Spinal cord (tissue), 10 donors: ENCODE data around the gene BDKRB2. TPM values are rescaled to one million over a fixed set of nuclear protein-coding genes. Genes with fewer than 3 reads are reported as not detected.
A peak's percentile ranks its signal among the peaks of the same experiment; 100 is the strongest.

ENCODE experiments used
- DNase-seq, 6 donors: peaks; one replicate each; pipeline versions ENCODE4 v3.0.0 to v3.0.0-alpha.2; 2013 to 2015; ENCODE audit warnings: low spot score in 6 of 6, low read depth in 4 of 6
- H3K27ac ChIP-seq: one replicate; pipeline ENCODE4 v1.5.1; 2013; ENCODE audit warnings: low read depth, low read length, control low read depth
- H3K27me3 ChIP-seq: one replicate; pipeline ENCODE4 v1.6.1; 2013; ENCODE audit warnings: low read length; ENCODE audit not compliant: control insufficient read depth, insufficient read depth
- H3K36me3 ChIP-seq: one replicate; pipeline ENCODE4 v1.6.1; 2013; ENCODE audit warnings: low read length; ENCODE audit not compliant: control insufficient read depth, insufficient read depth
- H3K4me1 ChIP-seq: one replicate; pipeline ENCODE4 v1.6.1; 2013; ENCODE audit warnings: low read length; ENCODE audit not compliant: control insufficient read depth, insufficient read depth
- H3K4me3 ChIP-seq: one replicate; pipeline ENCODE4 v1.5.1; 2013; ENCODE audit warnings: low read depth, low read length, control low read depth
- H3K9me3 ChIP-seq: one replicate; pipeline ENCODE4 v1.6.1; 2013; ENCODE audit warnings: low read length; ENCODE audit not compliant: control insufficient read depth, insufficient read depth
- WGBS: methylation state at CpG from one replicate; pipeline ENCODE4 v1.1.5; 2013; ENCODE audit warnings: missing lambda C conversion rate; ENCODE audit not compliant: insufficient coverage; 5-methylcytosine and 5-hydroxymethylcytosine counted together
- polyA plus RNA-seq, 2 donors: library from polyadenylated mRNA; unstranded; fragments of 120-200 nt; gene quantifications; one replicate each; pipeline ENCODE4 v1.2.1, GENCODE V29; 2013; ENCODE audit not compliant: insufficient read length in 2 of 2
- total RNA-seq, 2 donors: library from RNA; depleted of rRNA in 1 of 2; stranded (reverse); fragments of 120-200 nt in 1 of 2; fragments of >200 nt in 1 of 2; gene quantifications; one replicate each; pipeline versions ENCODE4 v1.2.3 to v1.2.4, GENCODE V29; 2013 to 2014
- donor health status: healthy.

The BDKRB2 gene
- total and polyA plus RNA-seq, 4 donors: 1.3 to 3.4 (median 2.1) TPM

- Histone ChIP-seq H3K9me3 (no peaks in the 10 kb centered on the region), H3K36me3 (no peaks in the 10 kb centered on the region), H3K4me1 (peaks cover 4% of the 10 kb centered on the region), H3K4me3 (no peak overlapping the region), H3K27me3 (no peaks in the 10 kb centered on the region), H3K27ac (no peak overlapping the region)
- DNase-seq: peak in 1 of 6 donors; percentile 37
- WGBS: 68% methylated on average over 15 of the region's 16 CpGs
These were observed 60.9 kb downstream of the BDKRB2 start for GRCh38 chr14:96265383-96266095.

GRCh38 chr14:96267336-96267735 lies 62.7 kb downstream of the BDKRB2 start:
- peak in 1 of 6 donors; percentile 37 for DNase-seq
- WGBS: 37% methylated on average over 3 of the region's 3 CpGs
- Histone ChIP-seq H3K4me3 (no peak overlapping the region), H3K36me3 (no peaks in the 10 kb centered on the region), H3K27ac (no peak overlapping the region), H3K27me3 (no peaks in the 10 kb centered on the region), H3K9me3 (no peaks in the 10 kb centered on the region), H3K4me1 (peaks cover 5% of the 10 kb centered on the region)

GRCh38 chr14:96267916-96268315 lies 63.3 kb downstream of the BDKRB2 start:
- Histone ChIP-seq H3K4me1 (peaks cover 5% of the 10 kb centered on the region), H3K27me3 (no peaks in the 10 kb centered on the region), H3K4me3 (no peak overlapping the region), H3K9me3 (no peaks in the 10 kb centered on the region), H3K27ac (no peak overlapping the region), H3K36me3 (no peaks in the 10 kb centered on the region)
- WGBS: 64% methylated on average over 3 of the region's 5 CpGs
- no peak for DNase-seq

- 71% methylated on average over 18 of the region's 22 CpGs for WGBS
- no peaks in the 10 kb centered on the region for H3K36me3 ChIP-seq
- peak in 1 of 6 donors; percentile 55 for DNase-seq
- no peaks in the 10 kb centered on the region for H3K27me3 ChIP-seq
- no peaks in the 10 kb centered on the region for H3K9me3 ChIP-seq
- H3K4me3 ChIP-seq: no peak overlapping the region
- H3K4me1 ChIP-seq: peaks cover 5% of the 10 kb centered on the region
- H3K27ac ChIP-seq: no peak overlapping the region
These were observed 64.1 kb downstream of the BDKRB2 start for GRCh38 chr14:96268431-96269358.

DNA sequence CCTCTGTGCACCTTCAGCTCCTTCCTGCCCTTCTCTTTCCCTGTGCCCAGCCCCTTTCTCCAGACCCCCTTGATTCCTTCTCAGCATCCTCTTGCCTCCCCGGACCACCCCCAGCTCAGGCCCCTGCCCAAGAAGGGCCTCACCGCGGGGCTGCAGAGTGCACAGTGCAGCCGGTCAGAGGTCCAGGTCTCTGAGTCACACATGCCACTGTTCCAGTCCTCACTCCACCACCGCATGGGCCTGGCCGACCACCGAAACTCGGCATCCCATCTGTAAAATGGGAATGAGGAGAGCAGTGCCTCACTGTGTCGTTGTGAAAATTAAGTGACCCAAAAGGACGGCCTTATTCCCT lies 64.7 kb downstream of the BDKRB2 start:
- Histone ChIP-seq H3K9me3 (no peaks in the 10 kb centered on the region), H3K27me3 (no peaks in the 10 kb centered on the region), H3K27ac (no peak overlapping the region), H3K36me3 (no peaks in the 10 kb centered on the region), H3K4me3 (no peak overlapping the region), H3K4me1 (peaks cover 5% of the 10 kb centered on the region)
- DNase-seq: no peak
- 86% methylated on average over 9 of the region's 10 CpGs for WGBS

DNA sequence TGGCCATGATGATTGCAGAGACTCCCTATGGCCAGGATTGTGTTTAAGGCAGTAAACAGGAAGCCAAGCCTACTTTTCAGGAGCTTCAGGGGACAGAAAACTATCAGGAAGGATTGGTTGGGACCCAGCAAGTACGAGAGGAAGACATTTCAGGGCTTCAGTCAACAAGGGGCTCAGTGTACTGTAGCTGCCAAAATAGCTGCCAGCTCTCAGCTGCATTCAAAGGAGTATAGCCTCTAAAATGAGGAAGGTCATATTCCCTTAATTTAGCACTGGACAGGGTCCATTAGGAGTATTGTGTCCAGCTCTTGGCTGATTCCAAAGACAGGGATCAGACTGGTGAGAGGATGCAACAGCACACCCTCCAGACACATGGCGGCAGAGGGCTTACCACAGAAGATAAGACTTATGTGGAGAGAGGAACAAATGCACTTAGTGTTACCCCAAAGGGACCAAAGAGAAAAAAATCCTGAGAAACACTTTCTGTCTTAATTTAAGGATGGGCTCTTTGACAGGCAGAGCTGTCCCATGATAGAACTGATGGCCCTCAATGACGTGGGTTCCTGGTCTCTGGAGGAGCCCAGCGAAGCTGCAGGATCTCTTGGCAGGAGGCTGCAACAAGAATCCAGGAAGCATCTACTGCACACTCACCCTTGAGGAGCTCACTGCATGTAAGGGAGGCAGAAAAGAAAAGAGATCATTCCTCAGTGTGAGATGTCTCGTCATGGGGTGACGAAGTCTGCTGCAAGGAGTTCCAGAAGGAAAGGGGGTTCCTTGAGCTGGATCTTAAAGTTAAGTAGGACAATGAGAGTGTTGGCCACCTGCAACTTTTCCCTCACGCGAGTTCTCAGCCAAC lies 66.2 kb downstream of the BDKRB2 start:
- Histone ChIP-seq H3K27ac (no peak overlapping the region), H3K4me1 (peaks cover 11% of the 10 kb centered on the region), H3K9me3 (no peaks in the 10 kb centered on the region), H3K4me3 (no peak overlapping the region), H3K27me3 (no peaks in the 10 kb centered on the region), H3K36me3 (no peaks in the 10 kb centered on the region)
- 76% methylated on average over 7 of the region's 8 CpGs for WGBS
- peak in 1 of 6 donors; percentile 25 for DNase-seq

DNA sequence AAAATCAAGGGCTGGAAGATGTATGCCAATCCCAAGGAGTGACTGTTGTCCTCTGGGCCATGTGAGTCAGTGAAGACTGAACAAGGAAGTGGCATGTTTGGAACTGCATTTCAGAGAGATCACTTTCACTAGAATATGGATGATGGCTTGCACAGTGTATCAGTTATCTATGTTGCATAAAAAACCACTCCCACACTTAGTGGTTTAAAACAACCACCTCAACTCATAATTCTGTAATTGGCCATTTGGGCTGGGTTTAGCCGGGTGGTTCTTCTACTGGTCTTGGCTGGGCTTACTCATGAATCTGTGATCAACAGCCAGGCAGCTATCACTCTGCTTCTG lies 66.8 kb downstream of the BDKRB2 start:
- no peaks in the 10 kb centered on the region for H3K9me3 ChIP-seq

GRCh38 chr14:96272777-96273473 lies 68.3 kb downstream of the BDKRB2 start:
- no peaks in the 10 kb centered on the region for H3K36me3 ChIP-seq
- WGBS: 83% methylated on average over 1 of the region's 3 CpGs
- H3K27me3 ChIP-seq: no peaks in the 10 kb centered on the region
- no peak overlapping the region for H3K4me3 ChIP-seq
- H3K27ac ChIP-seq: no peak overlapping the region
- no peaks in the 10 kb centered on the region for H3K9me3 ChIP-seq
- peaks cover 11% of the 10 kb centered on the region for H3K4me1 ChIP-seq
- no peak for DNase-seq

More for the DNA sequence above, 66.8 kb downstream of the BDKRB2 start:
- H3K27ac ChIP-seq: no peak overlapping the region
- WGBS: 100% methylated on average over 1 of the region's 1 CpG
- H3K36me3 ChIP-seq: no peaks in the 10 kb centered on the region
- H3K4me1 ChIP-seq: peaks cover 11% of the 10 kb centered on the region
- DNase-seq: no peak
- no peaks in the 10 kb centered on the region for H3K27me3 ChIP-seq
- H3K4me3 ChIP-seq: no peak overlapping the region

DNA sequence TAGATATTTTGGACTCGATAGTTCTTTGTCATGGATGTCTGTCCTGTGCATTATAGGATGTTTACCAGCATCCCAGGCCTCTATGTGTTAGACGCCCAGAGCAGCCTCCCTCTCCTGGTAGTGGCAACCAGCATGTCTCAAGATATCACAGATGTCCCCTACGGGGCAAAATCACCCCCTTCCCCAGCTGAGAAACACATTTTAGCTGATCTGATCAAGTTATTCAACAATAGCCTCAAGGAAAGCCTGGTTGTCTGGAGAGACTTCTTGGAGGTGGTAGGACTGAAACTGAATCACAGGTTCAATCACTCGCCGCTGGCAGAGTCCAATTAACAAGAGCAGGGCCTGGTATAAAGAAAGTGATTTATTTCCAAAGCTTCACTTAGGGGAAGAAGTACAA lies 69.0 kb downstream of the BDKRB2 start:
- no peak overlapping the region for H3K27ac ChIP-seq
- no peaks in the 10 kb centered on the region for H3K9me3 ChIP-seq

More for the DNA sequence above, 69.0 kb downstream of the BDKRB2 start:
- no peak overlapping the region for H3K4me3 ChIP-seq
- 43% methylated on average over 1 of the region's 5 CpGs for WGBS
- H3K4me1 ChIP-seq: peaks cover 11% of the 10 kb centered on the region
- H3K36me3 ChIP-seq: no peaks in the 10 kb centered on the region
- no peaks in the 10 kb centered on the region for H3K27me3 ChIP-seq
- DNase-seq: no peak
